WI38 (cell line): ENCODE measurements around the gene SH3RF1.
"Not testable (repeated sequence)": the region's sequence is repeated elsewhere in the genome, so short reads cannot be mapped to it uniquely, and the experiment has no call there.

Experiments
- H3K4me3 ChIP-seq: 2 replicates; pipeline ENCODE4 v1.5.1; 2011; ENCODE audit warnings: low read depth, mild to moderate bottlenecking, control low read depth, low read length
- CTCF ChIP-seq: IDR thresholded peaks from 2 replicates; pipeline ENCODE4 v1.5.1; 2012; ENCODE audit warnings: low read depth, mild to moderate bottlenecking, control low read depth, low read length

Gene SH3RF1

GRCh38 chr4:169286562-169287301, 16.0 kb upstream of the SH3RF1 start:
- no peak overlapping the region for H3K4me3 ChIP-seq
- no peak for TF ChIP-seq CTCF

- H3K4me3 ChIP-seq, result no peak overlapping the region
- no peak for TF ChIP-seq CTCF
Measured at GRCh38 chr4:169283114-169283509, 12.4 kb upstream of the SH3RF1 start.

GRCh38 chr4:169282429-169283113, 11.8 kb upstream of the SH3RF1 start:
- no peak for TF ChIP-seq CTCF

GRCh38 chr4:169279108-169279507, 8.4 kb upstream of the SH3RF1 start:
- TF ChIP-seq CTCF, result no peak
- no peak overlapping the region for H3K4me3 ChIP-seq

More at GRCh38 chr4:169282429-169283113, 11.8 kb upstream of the SH3RF1 start:
- no peak overlapping the region for H3K4me3 ChIP-seq

- no peak for TF ChIP-seq CTCF
- H3K4me3 ChIP-seq, result no peak overlapping the region
Measured at GRCh38 chr4:169278624-169279023, 7.9 kb upstream of the SH3RF1 start.

GRCh38 chr4:169277838-169278237, 7.1 kb upstream of the SH3RF1 start:
- H3K4me3 ChIP-seq, result not testable (repeated sequence)

GRCh38 chr4:169275180-169275579, 4.4 kb upstream of the SH3RF1 start:
- no peak for TF ChIP-seq CTCF
- no peak overlapping the region for H3K4me3 ChIP-seq

GRCh38 chr4:169274033-169274432, 3.3 kb upstream of the SH3RF1 start:
- H3K4me3 ChIP-seq, result no peak overlapping the region
- TF ChIP-seq CTCF, result no peak
